ENCODE measurements around the gene GAMT. TPM values are rescaled to one million over a fixed set of nuclear protein-coding genes. Genes with fewer than 3 reads are reported as not detected.

The GAMT gene
- total RNA-seq, 6 experiments from 2014 or later, result 151 to 380 (median 221) TPM

- intact Hi-C loops (cut with DNase I), result no loop called here
- TF ChIP-seq CTCF (IDR thresholded peaks at IDR 0.05), result no peak
- TF ChIP-seq POLR2A (IDR thresholded peaks at IDR 0.05), result no peak
- ATAC-seq (peak; percentile 3 to 23 (median 6)), DNase-seq (peak in 1 of 3 donors; percentile 54)
- peaks cover 0 to 23% (median 11%) of the 10 kb centered on the region in 4 donors for H3K4me1 ChIP-seq
- peaks cover 0 to 44% (median 24%) of the 10 kb centered on the region in 4 donors for H3K36me3 ChIP-seq
- H3K27ac ChIP-seq, result peak overlapping the region in 1 of 3 donors; percentile 56
- 94% methylated on average over 12 of the region's 40 CpGs for WGBS (ENCODE audit: insufficient coverage, low coverage, low lambda C conversion rate, missing lambda C conversion rate)
- H3K4me3 ChIP-seq, result no peak overlapping the region
- H3K9me3 ChIP-seq, result no peaks in the 10 kb centered on the region
- H3K27me3 ChIP-seq, result no peaks in the 10 kb centered on the region
These were observed 22.3 kb upstream of the GAMT start for GRCh38 chr19:1423436-1424191.

- Histone ChIP-seq H3K4me3 (no peak overlapping the region), H3K9me3 (no peaks in the 10 kb centered on the region), H3K36me3 (peaks cover 0 to 39% (median 23%) of the 10 kb centered on the region in 4 donors), H3K4me1 (peaks cover 0 to 30% (median 11%) of the 10 kb centered on the region in 4 donors), H3K27me3 (no peaks in the 10 kb centered on the region), H3K27ac (no peak overlapping the region)
- 89% methylated on average over 6 of the region's 24 CpGs for WGBS (ENCODE audit: insufficient coverage, low coverage, low lambda C conversion rate, missing lambda C conversion rate)
- TF ChIP-seq CTCF (IDR thresholded peaks at IDR 0.05) (no peak), POLR2A (IDR thresholded peaks at IDR 0.05) (no peak)
- DNase-seq (no peak), ATAC-seq (no peak)
- intact Hi-C loops (cut with DNase I), result no loop called here
These were observed 21.6 kb upstream of the GAMT start for GRCh38 chr19:1422943-1423342.

- Histone ChIP-seq H3K4me1 (peaks cover 0 to 36% (median 14%) of the 10 kb centered on the region in 4 donors), H3K9me3 (no peaks in the 10 kb centered on the region), H3K4me3 (no peak overlapping the region), H3K27ac (peak overlapping the region in 1 of 3 donors; percentile 29), H3K27me3 (no peaks in the 10 kb centered on the region), H3K36me3 (peaks cover 0 to 38% (median 22%) of the 10 kb centered on the region in 4 donors)
- TF ChIP-seq POLR2A (IDR thresholded peaks at IDR 0.05), result no peak
- TF ChIP-seq CTCF (IDR thresholded peaks at IDR 0.05), result no peak
- DNase-seq (no peak), ATAC-seq (peak in 2 of 4 donors; percentile 2 to 27)
- intact Hi-C loops (cut with DNase I), result no loop called here
- WGBS (ENCODE audit: insufficient coverage, low coverage, low lambda C conversion rate, missing lambda C conversion rate), result 35% methylated on average over 9 of the region's 16 CpGs
These were observed 21.0 kb upstream of the GAMT start for GRCh38 chr19:1422360-1422759.

- Histone ChIP-seq H3K4me1 (peaks cover 0 to 40% (median 16%) of the 10 kb centered on the region in 4 donors), H3K27ac (peak overlapping the region in 1 of 3 donors; percentile 29)
These were observed 20.6 kb upstream of the GAMT start for GRCh38 chr19:1421958-1422305.

More at GRCh38 chr19:1421958-1422305, 20.6 kb upstream of the GAMT start:
- Histone ChIP-seq H3K27me3 (no peaks in the 10 kb centered on the region), H3K36me3 (peaks cover 0 to 38% (median 22%) of the 10 kb centered on the region in 4 donors), H3K9me3 (no peaks in the 10 kb centered on the region), H3K4me3 (no peak overlapping the region)
- WGBS (ENCODE audit: insufficient coverage, low coverage, low lambda C conversion rate, missing lambda C conversion rate), result no CpG with 5 or more reads among the region's 22 CpGs
- TF ChIP-seq POLR2A (IDR thresholded peaks at IDR 0.05), result no peak
- no peak for TF ChIP-seq CTCF (IDR thresholded peaks at IDR 0.05)
- no peak for ATAC-seq
- intact Hi-C loops (cut with DNase I), result no loop called here
- DNase-seq, result no peak
